ENCODE measurements around the gene ATG16L1. TPM values are rescaled to one million over a fixed set of nuclear protein-coding genes. Genes with fewer than 3 reads are reported as not detected.

Gene ATG16L1
- total RNA-seq, 1 donor from 2014 or later = 19.2 TPM

DNA sequence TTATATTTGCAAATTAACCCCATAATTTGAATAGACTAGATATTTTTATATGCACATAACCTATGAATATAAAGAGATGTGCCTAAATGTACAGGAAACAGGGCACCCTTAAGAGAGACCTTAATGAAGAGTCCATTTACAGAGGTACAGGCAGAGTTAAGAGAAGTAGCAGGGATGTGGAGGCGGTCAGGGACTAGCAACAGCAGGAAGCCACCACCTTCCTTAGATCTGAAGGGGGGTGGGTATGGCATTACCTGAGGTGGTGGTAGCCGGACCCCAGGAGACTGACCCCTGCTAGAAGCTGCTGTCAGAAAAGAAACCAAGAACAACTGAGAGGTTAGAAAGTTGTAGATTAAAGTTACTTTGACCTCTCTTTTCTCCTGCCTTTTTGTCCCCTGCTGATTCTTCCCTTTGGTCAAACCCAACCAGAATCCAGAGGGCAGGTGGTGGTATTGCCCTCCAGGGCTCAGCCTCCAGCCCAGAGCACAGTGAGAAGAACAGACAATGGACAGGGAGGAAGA is 24.9 kb upstream of the ATG16L1 start:
- no peak for DNase-seq (ENCODE audit: low spot score)
- ATAC-seq = no peak

GRCh38 chr2:233227346-233227978 is 24.0 kb upstream of the ATG16L1 start:
- no peak for DNase-seq (ENCODE audit: low spot score)
- ATAC-seq = no peak

DNA sequence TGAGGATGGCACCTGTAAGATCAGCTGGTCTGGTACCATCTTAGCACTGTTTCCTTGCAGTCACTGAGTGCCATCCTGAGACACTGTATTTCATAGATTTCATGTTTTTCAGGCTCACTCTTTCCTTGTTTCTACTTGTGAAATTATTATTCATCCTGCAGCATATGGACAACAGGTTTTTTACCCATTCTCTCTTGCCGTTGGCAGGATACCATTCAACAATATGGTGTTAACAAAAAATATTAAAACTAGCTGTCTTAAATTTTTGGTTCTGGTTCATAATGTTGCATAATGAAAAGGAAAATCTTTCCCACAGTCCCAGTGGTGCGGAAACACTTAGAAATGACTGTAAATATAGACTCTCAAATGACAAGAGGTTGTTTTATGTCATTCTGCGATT is 23.1 kb upstream of the ATG16L1 start:
- DNase-seq (ENCODE audit: low spot score) = no peak
- ATAC-seq = no peak

DNA sequence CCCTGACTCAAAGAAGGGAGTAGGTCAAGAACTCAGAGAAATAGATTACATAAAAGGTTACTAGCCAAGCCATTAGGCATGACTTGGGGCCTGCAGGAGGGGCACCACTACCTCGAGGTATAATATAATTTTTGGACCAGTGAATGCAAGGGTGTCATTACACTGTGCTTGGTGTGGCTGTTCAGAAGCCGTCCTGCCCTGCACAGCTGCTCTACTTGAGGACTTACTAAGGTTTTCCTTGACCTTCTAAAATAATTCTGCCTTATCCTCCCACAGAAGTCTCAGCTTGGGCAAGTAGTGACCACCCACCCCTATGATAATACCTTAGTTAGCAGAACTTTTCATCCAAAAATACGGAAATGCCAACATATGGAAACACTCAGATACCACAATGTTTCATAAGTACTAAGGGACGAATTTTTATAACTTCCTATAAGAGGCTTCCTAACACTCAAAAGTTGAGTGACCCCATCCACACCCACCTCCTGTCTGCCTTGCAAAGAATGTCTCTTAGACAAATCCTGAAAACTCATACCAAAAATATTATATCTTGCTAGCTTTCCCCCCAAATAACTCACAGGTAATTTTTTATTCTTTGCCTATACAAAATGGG is 17.7 kb upstream of the ATG16L1 start:
- DNase-seq (ENCODE audit: low spot score) (no peak), ATAC-seq (no peak)

DNA sequence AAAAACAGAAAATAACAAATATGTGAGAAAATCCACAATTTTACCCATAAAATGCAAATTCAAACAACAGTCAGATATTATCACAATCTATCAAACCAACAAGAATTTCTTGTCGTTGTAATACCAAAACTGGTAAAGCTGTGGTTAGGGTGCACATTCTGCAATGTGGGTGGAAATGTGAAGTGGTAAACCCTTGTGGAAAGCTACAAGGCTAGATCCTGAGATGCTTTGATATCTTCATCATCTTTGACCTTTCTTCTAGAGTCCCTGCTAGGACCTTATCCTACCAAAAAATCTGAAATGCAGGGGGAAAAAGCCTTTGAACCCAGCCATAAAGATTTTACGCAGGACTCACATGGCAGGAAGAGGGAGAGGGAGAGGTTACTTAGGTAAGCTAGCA is 17.2 kb upstream of the ATG16L1 start:
- no peak for DNase-seq (ENCODE audit: low spot score)
- ATAC-seq = no peak

GRCh38 chr2:233234996-233235395 is 16.5 kb upstream of the ATG16L1 start:
- DNase-seq (ENCODE audit: low spot score) (no peak), ATAC-seq (no peak)

- no peak for DNase-seq (ENCODE audit: low spot score)
- no peak for ATAC-seq
Measured at GRCh38 chr2:233235977-233236376, 15.5 kb upstream of the ATG16L1 start.

DNA sequence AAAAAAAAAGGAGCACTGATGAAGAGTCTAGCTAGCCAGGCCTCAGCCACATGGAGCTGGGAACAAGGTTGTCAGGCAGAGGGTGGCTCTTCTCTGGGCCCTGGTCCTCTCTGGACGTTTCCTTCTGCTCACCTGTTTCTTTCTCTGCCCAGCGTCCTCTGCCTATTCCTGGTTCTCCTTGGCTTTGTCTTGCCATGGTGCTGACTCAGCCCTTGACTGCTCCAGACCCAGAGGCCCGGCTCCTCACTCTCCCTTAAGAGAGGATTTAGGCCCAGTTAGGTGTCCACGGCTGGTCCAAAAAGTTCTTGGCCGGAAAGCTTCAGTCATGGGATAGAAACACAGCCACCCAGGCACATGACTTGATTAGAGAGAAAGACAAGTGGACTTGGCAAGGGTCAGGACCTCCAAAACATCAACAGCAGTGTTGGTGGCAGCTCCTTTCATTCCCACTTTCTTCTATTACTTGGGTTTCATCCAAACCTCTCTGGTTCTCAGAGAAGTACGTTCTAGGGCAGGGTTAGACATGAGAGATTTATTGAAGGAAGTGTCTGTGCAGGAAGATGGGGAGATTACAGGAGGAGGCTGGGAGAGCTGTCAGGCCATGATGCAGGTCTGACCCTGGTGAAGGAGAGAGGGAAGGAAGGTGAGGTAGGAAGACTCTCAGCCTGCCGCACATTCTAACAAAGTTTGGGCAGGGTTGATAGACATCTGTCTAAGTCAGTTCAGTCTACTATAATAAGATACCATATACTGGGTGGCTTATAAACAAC is 14.5 kb upstream of the ATG16L1 start:
- no peak for ATAC-seq
- no peak for DNase-seq (ENCODE audit: low spot score)

GRCh38 chr2:233240897-233241296 is 10.6 kb upstream of the ATG16L1 start:
- DNase-seq (ENCODE audit: low spot score) (no peak), ATAC-seq (no peak)

GRCh38 chr2:233241803-233242202 is 9.7 kb upstream of the ATG16L1 start:
- no peak for ATAC-seq
- DNase-seq (ENCODE audit: low spot score) = no peak

- ATAC-seq (peak; percentile 36), DNase-seq (ENCODE audit: low spot score) (no peak)
Measured at GRCh38 chr2:233242231-233242927, 9.1 kb upstream of the ATG16L1 start.

- ATAC-seq = no peak
Measured at GRCh38 chr2:233243348-233243747, 8.1 kb upstream of the ATG16L1 start.

DNA sequence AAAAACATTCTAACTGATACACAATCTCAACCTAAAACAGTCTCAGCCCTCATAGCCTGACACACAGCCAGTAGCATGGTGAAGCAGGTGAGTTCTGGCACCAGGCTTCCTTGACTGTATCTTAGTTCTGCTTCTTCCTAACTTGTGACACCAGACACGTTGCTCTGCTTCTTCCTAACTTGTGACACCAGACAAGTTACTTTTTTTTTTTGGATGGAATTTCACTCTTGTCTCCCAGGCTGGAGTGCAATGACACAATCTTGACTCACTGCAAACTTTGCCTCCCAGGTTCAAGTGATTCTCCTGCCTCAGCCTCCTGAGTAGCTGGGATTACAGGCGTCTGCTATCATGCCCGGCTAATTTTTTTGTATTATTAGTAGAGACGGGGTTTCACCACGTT is 6.7 kb upstream of the ATG16L1 start:
- ATAC-seq (no peak), DNase-seq (ENCODE audit: low spot score) (no peak)

More at GRCh38 chr2:233243348-233243747, 8.1 kb upstream of the ATG16L1 start:
- no peak for DNase-seq (ENCODE audit: low spot score)

DNA sequence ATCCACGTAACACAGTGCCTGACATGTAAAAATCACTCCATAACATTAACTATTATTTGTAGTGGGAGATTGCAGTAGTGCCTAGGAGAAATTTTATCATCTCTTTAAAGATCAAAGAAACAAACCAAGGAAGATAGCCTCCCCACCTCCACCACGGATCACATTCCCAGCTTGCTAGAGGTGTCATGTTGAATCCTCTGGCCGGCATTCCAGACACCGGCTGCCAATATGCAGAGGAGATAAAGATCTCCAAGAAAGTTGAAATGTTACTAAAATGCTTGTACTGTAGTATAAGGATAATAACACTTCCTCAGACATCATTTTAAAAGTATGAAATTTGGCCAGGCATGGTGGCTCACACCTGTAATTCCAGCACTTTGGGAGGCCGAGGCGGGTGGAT is 6.1 kb upstream of the ATG16L1 start:
- ATAC-seq (no peak), DNase-seq (ENCODE audit: low spot score) (no peak)

GRCh38 chr2:233247116-233247515 is 4.4 kb upstream of the ATG16L1 start:
- ATAC-seq = no peak

GRCh38 chr2:233247744-233248143 is 3.7 kb upstream of the ATG16L1 start:
- no peak for ATAC-seq
- no peak for DNase-seq (ENCODE audit: low spot score)

More at GRCh38 chr2:233247116-233247515, 4.4 kb upstream of the ATG16L1 start:
- no peak for DNase-seq (ENCODE audit: low spot score)

DNA sequence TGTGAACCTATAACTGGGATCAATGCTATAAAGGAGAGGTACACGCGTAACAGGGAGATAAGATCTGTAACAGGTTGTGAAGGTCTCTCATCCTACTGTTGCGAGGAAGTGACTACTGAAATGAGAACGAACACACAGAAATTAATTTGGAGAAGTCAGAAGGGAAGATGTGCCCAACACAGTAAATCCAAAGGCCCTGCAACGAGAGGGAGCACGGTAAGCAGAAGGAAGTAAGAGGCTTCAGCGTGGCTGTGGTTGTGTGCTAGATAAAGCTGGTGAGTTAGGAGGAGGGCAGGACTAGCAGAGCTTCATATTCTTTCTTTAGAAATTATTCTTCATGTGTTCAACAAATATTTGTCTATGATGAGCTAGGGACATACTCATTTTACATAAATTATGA is 2.5 kb upstream of the ATG16L1 start:
- no peak for DNase-seq (ENCODE audit: low spot score)
- no peak for ATAC-seq

- DNase-seq (ENCODE audit: low spot score) (no peak), ATAC-seq (no peak)
Measured at GRCh38 chr2:233250568-233250967, 905 bp upstream of the ATG16L1 start.

GRCh38 chr2:233250985-233251305 is 528 bp upstream of the ATG16L1 start:
- DNase-seq (ENCODE audit: low spot score) (no peak), ATAC-seq (no peak)

GRCh38 chr2:233252227-233252626 is 754 bp downstream of the ATG16L1 start:
- DNase-seq (ENCODE audit: low spot score) = no peak
- peak; percentile 4 for ATAC-seq

GRCh38 chr2:233255151-233255550 is 3.7 kb downstream of the ATG16L1 start:
- ATAC-seq = no peak
- no peak for DNase-seq (ENCODE audit: low spot score)

All from left lobe of liver (tissue), 2 donors.